Caco-2 (cell line): ENCODE data around the gene MAP3K7CL. TPM values are rescaled to one million over a fixed set of nuclear protein-coding genes. Genes with fewer than 3 reads are reported as not detected.

Experiments used
- BruUV-seq: library from RNA; stranded (reverse); fragments of 400-500 nt; replicated peaks from 2 replicates; lab custom pipeline; 2021; lab: Mats Ljungman, UMichigan
- CTCF ChIA-PET: fragments of 300-600 bp; sonication (Branson Sonifier 250); formaldehyde crosslinking; loops from one replicate; lab custom pipeline; 2022; ENCODE audit warnings: antibody characterized with exemption; lab: Charles Lee
- POLR2A ChIA-PET: fragments of 300-600 bp; sonication (Branson Sonifier 250); formaldehyde crosslinking; loops from one replicate; lab custom pipeline; 2022; ENCODE audit warnings: antibody characterized with exemption; lab: Charles Lee
- DNase-seq, 2 experiments: peaks; one replicate each; pipeline versions ENCODE4 v3.0.0 to v3.0.0-alpha.2; 2020 to 2022
- H3K27me3 ChIP-seq: replicated peaks from 2 replicates; pipeline ENCODE4 v1.6.0; 2011; ENCODE audit warnings: low read length; ENCODE audit not compliant: control insufficient read depth, insufficient read depth
- H3K36me3 ChIP-seq: 2 replicates; pipeline ENCODE4 v1.5.1; 2011; ENCODE audit warnings: low read length; ENCODE audit not compliant: control insufficient read depth, insufficient read depth
- H3K4me1 ChIP-seq: fragments of 250-450 bp; sonication (Bioruptor Pico); 2 replicates; pipeline ENCODE4 v1.5.1; 2020; ENCODE audit warnings: mild to moderate bottlenecking
- H3K4me3 ChIP-seq: 2 replicates; pipeline ENCODE4 v1.5.1; 2011; ENCODE audit warnings: low read depth, mild to moderate bottlenecking, control low read depth, low read length
- H3K9me3 ChIP-seq: fragments of 250-450 bp; sonication (Bioruptor Pico); 2 replicates; pipeline ENCODE4 v1.5.1; 2020; ENCODE audit warnings: mild to moderate bottlenecking, moderate library complexity
- H3K27ac Mint-ChIP-seq: one replicate; pipeline ENCODE4 v1.8.0; 2022; ENCODE audit warnings: mixed read lengths; ENCODE audit not compliant: unreplicated experiment
- H3K27me3 Mint-ChIP-seq: one replicate; pipeline ENCODE4 v1.8.0; 2022; ENCODE audit warnings: mixed read lengths; ENCODE audit not compliant: insufficient read depth, unreplicated experiment
- H3K36me3 Mint-ChIP-seq: one replicate; pipeline ENCODE4 v1.8.0; 2022; ENCODE audit warnings: mild to moderate bottlenecking, mixed read lengths; ENCODE audit not compliant: insufficient read depth, unreplicated experiment
- H3K4me1 Mint-ChIP-seq: one replicate; pipeline ENCODE4 v1.8.0; 2022; ENCODE audit warnings: low read depth, mixed read lengths; ENCODE audit not compliant: unreplicated experiment
- H3K4me3 Mint-ChIP-seq: one replicate; pipeline ENCODE4 v1.8.0; 2022; ENCODE audit warnings: mild to moderate bottlenecking, moderate library complexity, mixed read lengths; ENCODE audit not compliant: unreplicated experiment
- H3K9me3 Mint-ChIP-seq: one replicate; pipeline ENCODE4 v1.8.0; 2022; ENCODE audit warnings: mixed read lengths; ENCODE audit not compliant: unreplicated experiment
- CTCF ChIP-seq, 2 experiments: fragments of 200-600 bp in 1 of 2; IDR thresholded peaks; 1 replicate in 1 of 2; 2 replicates in 1 of 2; pipeline versions ENCODE4 v1.5.1 to v1.8.0; 2011 to 2022; ENCODE audit warnings: antibody characterized with exemption in 1 of 2, control low read depth in 1 of 2, inconsistent platforms in 1 of 2, low read depth in 1 of 2, low read length in 1 of 2, mild to moderate bottlenecking in 1 of 2, moderate library complexity in 1 of 2; ENCODE audit not compliant: insufficient read depth in 1 of 2, severe bottlenecking in 1 of 2, unreplicated experiment in 1 of 2
- intact Hi-C: fragments of 100-400 bp; cut with micrococcal nuclease; formaldehyde crosslinking; loops from one replicate; pipeline ENCODE4 v1.10.0; 2022; ENCODE audit not compliant: unreplicated experiment
- total RNA-seq: library from RNA; stranded (reverse); gene quantifications from 2 replicates; pipeline ENCODE4 v1.2.3, GENCODE V29; 2022

Gene MAP3K7CL
- total RNA-seq, 1 experiment from 2014 or later: 8.2 TPM

- H3K4me1 ChIP-seq: no peaks in the 10 kb centered on the region
- DNase-seq: no peak
- POLR2A ChIA-PET: no interaction called here
- CTCF ChIA-PET: no interaction called here
- intact Hi-C loops: no loop called here
- Mint-ChIP-seq H3K36me3 (no peaks in the 10 kb centered on the region), H3K4me3 (no peak overlapping the region), H3K9me3 (peaks cover 14% of the 10 kb centered on the region), H3K27ac (no peak overlapping the region), H3K27me3 (no peaks in the 10 kb centered on the region), H3K4me1 (peaks cover 20% of the 10 kb centered on the region)
- no peaks in the 10 kb centered on the region for H3K27me3 ChIP-seq
- H3K36me3 ChIP-seq: no peaks in the 10 kb centered on the region
- no peak for TF ChIP-seq CTCF (IDR thresholded peaks at IDR 0.05; ENCODE audit: insufficient read depth in 1 of 2, low read depth in 1 of 2, low read length in 1 of 2, severe bottlenecking in 1 of 2, unreplicated experiment in 1 of 2)
- BruUV-seq: no TSS peak
- no peak overlapping the region for H3K4me3 ChIP-seq
- H3K9me3 ChIP-seq: no peaks in the 10 kb centered on the region
Measured at GRCh38 chr21:29215709-29216108, 85.3 kb downstream of the MAP3K7CL start.

GRCh38 chr21:29217818-29218291 lies 87.4 kb downstream of the MAP3K7CL start:
- CTCF ChIA-PET: no interaction called here
- no peak for DNase-seq
- no peaks in the 10 kb centered on the region for H3K36me3 Mint-ChIP-seq
- no peaks in the 10 kb centered on the region for H3K36me3 ChIP-seq
- no peak for TF ChIP-seq CTCF (IDR thresholded peaks at IDR 0.05; ENCODE audit: insufficient read depth in 1 of 2, low read depth in 1 of 2, low read length in 1 of 2, severe bottlenecking in 1 of 2, unreplicated experiment in 1 of 2)
- H3K4me3 Mint-ChIP-seq: no peak overlapping the region
- peaks cover 20% of the 10 kb centered on the region for H3K4me1 Mint-ChIP-seq
- H3K4me1 ChIP-seq: no peaks in the 10 kb centered on the region; the same call in 1 of the 2 replicates
- POLR2A ChIA-PET: no interaction called here
- H3K9me3 ChIP-seq: no peaks in the 10 kb centered on the region
- intact Hi-C loops: no loop called here
- H3K27me3 Mint-ChIP-seq: no peaks in the 10 kb centered on the region
- BruUV-seq: no TSS peak
- H3K4me3 ChIP-seq: no peak overlapping the region
- no peak overlapping the region for H3K27ac Mint-ChIP-seq
- peaks cover 14% of the 10 kb centered on the region for H3K9me3 Mint-ChIP-seq
- H3K27me3 ChIP-seq: no peaks in the 10 kb centered on the region

- H3K4me1 Mint-ChIP-seq: peaks cover 20% of the 10 kb centered on the region
- BruUV-seq: no TSS peak
- DNase-seq: no peak
- Histone ChIP-seq H3K9me3 (no peaks in the 10 kb centered on the region), H3K4me1 (no peaks in the 10 kb centered on the region; the same call in 1 of the 2 replicates), H3K4me3 (no peak overlapping the region), H3K27me3 (no peaks in the 10 kb centered on the region), H3K36me3 (no peaks in the 10 kb centered on the region)
- no peak overlapping the region for H3K27ac Mint-ChIP-seq
- CTCF ChIA-PET: interaction anchor here (0.5 kb wide), 1 partner anchor 79 kb away, joined by 5 read pairs; no protein-coding TSS in a partner anchor
- H3K9me3 Mint-ChIP-seq: peaks cover 14% of the 10 kb centered on the region
- no peaks in the 10 kb centered on the region for H3K36me3 Mint-ChIP-seq
- no peak for TF ChIP-seq CTCF (IDR thresholded peaks at IDR 0.05; ENCODE audit: insufficient read depth in 1 of 2, low read depth in 1 of 2, low read length in 1 of 2, severe bottlenecking in 1 of 2, unreplicated experiment in 1 of 2)
- POLR2A ChIA-PET: no interaction called here
- H3K4me3 Mint-ChIP-seq: no peak overlapping the region
- intact Hi-C loops: no loop called here
- no peaks in the 10 kb centered on the region for H3K27me3 Mint-ChIP-seq
Measured at GRCh38 chr21:29218749-29219148, 88.3 kb downstream of the MAP3K7CL start.
